SK-N-SH treated with all-trans-retinoic acid at 6 μM for 48 hours (cell line): ENCODE measurements around the gene TRAPPC2L.

Source experiments
- ATAC-seq: fragments of 200-7000 bp; cut with Tn5 transposase; 3 replicates; pipeline ENCODE4 v1.9.1; 2020; ENCODE audit warnings: mild to moderate bottlenecking, moderate library complexity
- ARNTL ChIP-seq: fragments of 450-650 bp; formaldehyde crosslinking; IDR thresholded peaks from 2 replicates; pipeline ENCODE4 v1.5.0; 2020; ENCODE audit warnings: low read depth, mild to moderate bottlenecking, moderate library complexity, borderline replicate concordance
- BACH2 ChIP-seq: fragments of 250-450 bp; sonication (Bioruptor Pico); IDR thresholded peaks from 2 replicates; pipeline ENCODE4 v1.9.0; 2021; ENCODE audit warnings: mild to moderate bottlenecking, borderline replicate concordance
- CREB5 ChIP-seq: fragments of 250-450 bp; sonication (Bioruptor Pico); IDR thresholded peaks from 2 replicates; pipeline ENCODE4 v1.5.1; 2020; ENCODE audit warnings: low read depth, mild to moderate bottlenecking, moderate library complexity
- CSDC2 ChIP-seq: fragments of 250-450 bp; sonication (Bioruptor Pico); IDR thresholded peaks from 2 replicates; pipeline ENCODE4 v1.5.0; 2020; ENCODE audit warnings: mild to moderate bottlenecking, moderate library complexity
- CSRNP3 ChIP-seq: fragments of 250-450 bp; sonication (Bioruptor Pico); IDR thresholded peaks from 2 replicates; pipeline ENCODE4 v1.5.1; 2021; ENCODE audit warnings: mild to moderate bottlenecking, moderate library complexity
- ESRRG ChIP-seq: fragments of 250-450 bp; sonication (Bioruptor Pico); IDR thresholded peaks from 2 replicates; pipeline ENCODE4 v1.6.1; 2021; ENCODE audit warnings: mild to moderate bottlenecking
- GLIS3 ChIP-seq: fragments of 250-450 bp; sonication (Bioruptor Pico); IDR thresholded peaks from 2 replicates; pipeline ENCODE4 v1.5.0; 2020; ENCODE audit warnings: mild to moderate bottlenecking, moderate library complexity
- ISL1 ChIP-seq: fragments of 250-450 bp; sonication (Bioruptor Pico); IDR thresholded peaks from 2 replicates; pipeline ENCODE4 v2.1.2; 2022; ENCODE audit warnings: mild to moderate bottlenecking, moderate library complexity
- OSR1 ChIP-seq: fragments of 250-450 bp; sonication (Bioruptor Pico); IDR thresholded peaks from 2 replicates; pipeline ENCODE4 v1.8.0; 2022; ENCODE audit warnings: moderate library complexity, mild to moderate bottlenecking, inconsistent platforms
- PATZ1 ChIP-seq: fragments of 250-450 bp; sonication (Bioruptor Pico); IDR thresholded peaks from 2 replicates; pipeline ENCODE4 v1.8.0; 2020; ENCODE audit warnings: mild to moderate bottlenecking, moderate library complexity, borderline replicate concordance
- POU6F1 ChIP-seq: fragments of 250-450 bp; sonication (Bioruptor Pico); IDR thresholded peaks from 2 replicates; pipeline ENCODE4 v1.8.0; 2021; ENCODE audit warnings: low read depth, mild to moderate bottlenecking, moderate library complexity, borderline replicate concordance
- PPARA ChIP-seq: fragments of 250-450 bp; sonication (Bioruptor Pico); IDR thresholded peaks from 2 replicates; pipeline ENCODE4 v1.5.0; 2020; ENCODE audit warnings: mild to moderate bottlenecking, borderline replicate concordance
- RARB ChIP-seq: fragments of 250-450 bp; sonication (Bioruptor Pico); IDR thresholded peaks from 2 replicates; pipeline ENCODE4 v1.8.0; 2021; ENCODE audit warnings: mild to moderate bottlenecking, moderate library complexity
- SNAI2 ChIP-seq: fragments of 250-450 bp; sonication (Bioruptor Pico); IDR thresholded peaks from 2 replicates; pipeline ENCODE4 v1.5.0; 2020; ENCODE audit warnings: mild to moderate bottlenecking, moderate library complexity
- TCF4 ChIP-seq: fragments of 250-450 bp; sonication (Bioruptor Pico); IDR thresholded peaks from 2 replicates; pipeline ENCODE4 v1.8.0; 2021; ENCODE audit warnings: mild to moderate bottlenecking, moderate library complexity, borderline replicate concordance
- TOX ChIP-seq: fragments of 250-450 bp; sonication (Bioruptor Pico); IDR thresholded peaks from 2 replicates; pipeline ENCODE4 v1.8.0; 2021; ENCODE audit warnings: mild to moderate bottlenecking, moderate library complexity, borderline replicate concordance
- TSHZ2 ChIP-seq: fragments of 250-450 bp; sonication (Bioruptor Pico); IDR thresholded peaks from 2 replicates; pipeline ENCODE4 v1.5.0; 2020; ENCODE audit warnings: mild to moderate bottlenecking, moderate library complexity
- ZC3H10 ChIP-seq: fragments of 250-450 bp; sonication (Bioruptor Pico); IDR thresholded peaks from 2 replicates; pipeline ENCODE4 v1.5.1; 2021; ENCODE audit warnings: mild to moderate bottlenecking, moderate library complexity
- ZNF565 ChIP-seq: fragments of 450-650 bp; formaldehyde crosslinking; conservative IDR thresholded peaks from 2 replicates; pipeline ENCODE4 v1.5.0; 2020; ENCODE audit warnings: low read depth, mild to moderate bottlenecking, moderate library complexity
- ZNF70 ChIP-seq: fragments of 450-650 bp; formaldehyde crosslinking; IDR thresholded peaks from 2 replicates; pipeline ENCODE4 v1.5.0; 2020; ENCODE audit warnings: mild to moderate bottlenecking, moderate library complexity
- ZNF8 ChIP-seq: fragments of 450-650 bp; formaldehyde crosslinking; IDR thresholded peaks from 2 replicates; pipeline ENCODE4 v1.5.0; 2020; ENCODE audit warnings: mild to moderate bottlenecking, moderate library complexity

The TRAPPC2L gene

GRCh38 chr16:88874938-88875599 is 18.1 kb downstream of the TRAPPC2L start:
- no peak for ATAC-seq

GRCh38 chr16:88875703-88876234 is 18.8 kb downstream of the TRAPPC2L start:
- ATAC-seq = no peak
- no peak for TF ChIP-seq ZNF70
- TF ChIP-seq ZNF8 = no peak
- no peak for TF ChIP-seq OSR1 (CRISPR knock-in tag)
- no peak for TF ChIP-seq TCF4 (CRISPR knock-in tag)
- TF ChIP-seq SNAI2 (CRISPR knock-in tag) = no peak
- no peak for TF ChIP-seq ISL1 (CRISPR knock-in tag)
- no peak for TF ChIP-seq TSHZ2 (CRISPR knock-in tag)
- TF ChIP-seq ESRRG (CRISPR knock-in tag) = no peak
- TF ChIP-seq ARNTL = no peak
- TF ChIP-seq ZNF565 = no peak
- TF ChIP-seq POU6F1 (CRISPR knock-in tag) = no peak
- TF ChIP-seq PPARA (CRISPR knock-in tag) = no peak
- no peak for TF ChIP-seq TOX
- TF ChIP-seq RARB = no peak
- no peak for TF ChIP-seq CSDC2 (CRISPR knock-in tag)

More at GRCh38 chr16:88874938-88875599, 18.1 kb downstream of the TRAPPC2L start:
- TF ChIP-seq CREB5 = no peak
- no peak for TF ChIP-seq TSHZ2 (CRISPR knock-in tag)
- TF ChIP-seq ZC3H10 (CRISPR knock-in tag) = no peak
- no peak for TF ChIP-seq PPARA (CRISPR knock-in tag)
- TF ChIP-seq ISL1 (CRISPR knock-in tag) = no peak
- TF ChIP-seq BACH2 (CRISPR knock-in tag) = no peak
- no peak for TF ChIP-seq SNAI2 (CRISPR knock-in tag)
- TF ChIP-seq TOX = no peak
- no peak for TF ChIP-seq ARNTL
- TF ChIP-seq CSDC2 (CRISPR knock-in tag) = no peak
- no peak for TF ChIP-seq GLIS3 (CRISPR knock-in tag)
- TF ChIP-seq RARB = no peak

- TF ChIP-seq CSDC2 (CRISPR knock-in tag) = no peak
- TF ChIP-seq PATZ1 = no peak
- no peak for TF ChIP-seq ZNF565
- TF ChIP-seq ZC3H10 (CRISPR knock-in tag) = no peak
- TF ChIP-seq CSRNP3 (CRISPR knock-in tag) = no peak
- TF ChIP-seq GLIS3 (CRISPR knock-in tag) = no peak
- no peak for TF ChIP-seq POU6F1 (CRISPR knock-in tag)
- TF ChIP-seq OSR1 (CRISPR knock-in tag) = no peak
- no peak for TF ChIP-seq RARB
- no peak for TF ChIP-seq ZNF70
- TF ChIP-seq ISL1 (CRISPR knock-in tag) = no peak
- ATAC-seq = no peak
These were observed 20.1 kb downstream of the TRAPPC2L start for GRCh38 chr16:88876942-88877526.
